Dermis microvascular lymphatic vessel endothelial cell (primary cell): ENCODE results near the gene ARL11. TPM values are rescaled to one million over a fixed set of nuclear protein-coding genes. Genes with fewer than 3 reads are reported as not detected.
"Not testable (repeated sequence)": the region's sequence is repeated elsewhere in the genome, so short reads cannot be mapped to it uniquely, and the experiment has no call there.

ENCODE experiments used
- DNase-seq, 2 donors: peaks; one replicate each; pipeline versions ENCODE4 v3.0.0 to v3.0.0-alpha.2; 2010; ENCODE audit warnings: low read depth in 2 of 2
- total RNA-seq: library from RNA; depleted of rRNA; stranded (reverse); fragments of >200 nt; gene quantifications from 2 replicates; pipeline ENCODE4 v1.2.1, GENCODE V29; 2014

ARL11 gene
- total RNA-seq: 0.26 and 0.38 TPM in 2 replicates

DNA sequence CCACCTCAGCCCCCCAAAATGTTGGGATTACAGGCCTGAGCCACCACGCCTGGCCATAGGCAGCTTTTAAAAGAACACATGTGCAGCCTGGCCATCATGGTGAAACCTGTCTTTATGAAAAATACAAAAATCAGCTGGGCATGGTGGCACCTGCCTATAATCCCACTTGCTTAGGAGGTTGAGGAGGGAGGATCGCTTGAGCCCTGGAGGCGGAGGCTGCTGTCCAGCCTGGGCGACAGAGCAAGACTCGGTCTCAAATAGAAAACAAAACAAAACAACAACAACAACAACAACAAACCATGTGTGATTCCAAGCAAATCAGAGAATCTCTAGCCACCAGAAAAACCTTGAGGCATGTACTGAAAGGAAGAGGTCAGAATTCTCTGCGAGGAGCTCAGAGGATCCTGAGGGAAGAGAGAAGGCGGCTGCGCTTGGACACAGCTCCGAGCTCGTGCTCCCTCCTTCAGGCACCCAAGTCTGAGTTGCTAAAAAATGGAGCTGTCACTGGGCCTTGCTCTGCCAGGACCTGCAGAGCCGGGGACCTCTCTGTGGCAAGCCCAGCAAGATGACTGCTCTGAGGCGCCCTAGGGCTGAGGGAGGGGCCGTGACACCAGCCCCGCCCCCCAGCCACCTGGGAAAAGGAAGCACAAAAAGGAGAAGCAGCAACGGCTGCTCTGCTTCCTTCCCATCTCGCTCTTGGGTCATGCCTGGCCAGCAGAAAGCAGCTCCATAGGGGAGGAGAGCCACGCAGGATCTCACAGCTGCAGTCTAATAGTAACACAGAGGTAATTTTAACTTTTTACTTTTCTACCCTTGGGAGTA is at the start of gene ARL11:
Gene ARL11 (plus strand): TSS at position 677 of the 822 bp plus-strand sequence. CDS start 1,941 bp downstream, outside the sequence.
- no peak for DNase-seq

DNA sequence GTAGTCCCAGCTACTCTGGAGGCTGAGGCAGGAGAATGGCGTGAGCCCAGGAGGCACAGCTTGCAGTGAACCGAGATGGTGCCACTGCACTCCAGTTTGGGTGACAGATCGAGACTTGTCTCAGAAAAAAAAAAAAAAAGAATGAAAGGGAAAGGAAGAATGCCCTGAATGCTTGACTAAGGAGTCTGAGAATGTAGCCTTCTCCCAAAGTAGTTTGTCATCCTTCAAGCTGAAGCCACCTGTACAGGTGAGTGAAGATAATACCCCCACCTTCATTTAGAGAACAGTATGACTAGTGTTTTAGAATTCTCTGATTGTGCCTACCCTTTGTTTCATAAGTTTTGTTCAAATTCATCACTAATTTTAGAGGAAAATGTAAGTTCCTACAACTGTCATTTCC is 48.8 kb upstream of the ARL11 start:
- no peak for DNase-seq

DNA sequence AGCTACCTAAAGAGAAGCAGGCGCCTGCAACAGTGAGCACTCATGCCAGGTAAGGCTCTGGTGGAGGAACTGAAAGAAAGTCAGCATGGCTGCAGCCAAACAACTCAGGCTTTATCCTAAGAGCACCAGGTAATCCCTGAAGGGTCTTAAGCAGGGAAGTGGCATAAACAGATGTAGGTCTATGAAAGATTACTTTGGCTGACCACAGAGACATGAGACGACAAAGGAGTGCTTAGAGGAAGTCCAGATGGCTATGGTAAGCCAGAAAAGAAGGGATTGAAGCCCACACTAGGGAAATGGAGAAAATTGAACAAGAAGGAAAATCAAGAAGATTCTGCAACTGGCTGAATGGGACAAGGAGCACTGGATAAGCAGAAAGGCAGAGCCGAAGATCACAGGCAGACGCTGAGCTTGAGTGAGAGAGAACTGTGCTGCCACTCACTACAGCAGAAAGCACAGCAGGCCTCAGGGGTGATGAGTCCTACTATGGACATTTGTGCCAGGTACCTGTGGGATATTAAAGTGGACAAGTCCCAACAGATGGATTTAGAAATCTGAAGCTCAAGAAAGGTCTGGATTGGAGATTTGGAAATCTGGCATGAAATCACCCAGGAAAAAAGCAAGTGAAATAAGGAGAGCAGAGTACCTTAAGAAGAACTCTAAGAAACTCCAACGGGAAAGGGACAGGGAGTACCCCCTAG is 47.2 kb upstream of the ARL11 start:
- no peak for DNase-seq

DNA sequence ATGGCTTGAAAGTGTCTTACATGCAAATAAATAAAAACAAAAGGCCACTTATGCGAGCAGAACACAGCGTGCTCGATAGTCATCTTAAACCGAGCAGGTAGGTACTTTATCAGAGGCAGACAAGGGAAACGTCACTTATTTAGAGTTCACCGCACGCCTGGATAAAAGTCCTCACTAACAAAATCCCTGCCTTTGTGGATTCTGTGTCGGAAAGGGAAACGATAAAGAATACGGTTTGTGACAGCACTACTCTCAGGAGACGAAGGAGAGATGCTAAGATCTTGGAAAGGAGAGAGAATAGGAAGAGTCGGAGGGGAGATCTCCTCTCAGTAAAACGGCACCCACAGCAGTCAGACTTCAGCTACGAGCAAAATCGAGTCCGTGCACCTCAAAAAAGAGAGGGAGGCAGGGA is 43.5 kb upstream of the ARL11 start:
- DNase-seq: peak in 1 of 2 donors; percentile 21

DNA sequence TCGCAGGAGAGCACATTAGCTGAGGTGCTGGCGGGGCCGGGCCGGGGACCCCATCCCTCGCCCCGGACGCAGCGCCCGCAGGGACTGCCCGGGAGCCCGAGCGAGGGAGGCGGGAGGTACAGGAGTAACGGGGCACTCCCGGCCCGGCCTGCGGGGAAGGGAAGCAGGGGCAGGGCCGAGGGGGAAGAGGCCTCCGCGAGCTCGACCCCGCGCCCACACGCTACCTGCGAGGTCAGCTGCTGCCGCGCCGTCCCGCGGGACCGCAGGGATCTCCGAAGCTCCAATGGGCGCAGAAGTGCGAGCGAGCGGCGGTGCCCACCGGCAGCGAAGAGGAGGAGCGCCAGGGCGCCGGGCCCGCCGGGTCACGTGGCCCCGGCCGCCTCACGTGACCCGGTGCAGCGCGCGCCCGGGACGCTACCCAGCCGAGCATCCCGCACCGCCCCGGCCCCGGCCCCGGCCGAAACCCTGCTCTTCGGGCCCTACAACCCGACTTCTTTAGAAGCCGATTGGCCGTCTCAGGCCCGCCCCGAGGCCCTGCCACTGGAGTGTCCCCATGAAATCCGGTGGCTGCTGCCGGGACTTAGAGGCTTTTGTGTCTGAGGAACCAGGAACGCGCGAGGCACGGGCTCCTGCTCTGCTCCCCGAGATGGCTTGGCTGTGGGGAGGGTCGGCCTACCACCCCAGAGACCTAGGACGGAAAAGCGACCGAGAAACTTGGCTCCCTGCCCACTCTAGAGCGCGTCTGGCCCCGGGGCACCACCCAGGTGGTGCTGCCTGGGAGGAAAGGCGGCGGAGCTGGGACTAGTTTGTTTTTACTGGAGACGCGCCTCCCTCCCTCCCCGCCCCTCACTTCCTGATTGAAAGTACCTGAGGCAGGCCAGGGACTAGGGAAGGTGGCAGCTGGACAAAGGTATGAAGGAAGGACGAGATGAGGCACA is 42.8 kb upstream of the ARL11 start, which contains the start of gene RCBTB1:
Gene RCBTB1 (minus strand): TSS at position 339 of the 938 bp plus-strand sequence. CDS start 18,279 bp downstream, outside the sequence.
- DNase-seq: peak in 1 of 2 donors; percentile 75

DNA sequence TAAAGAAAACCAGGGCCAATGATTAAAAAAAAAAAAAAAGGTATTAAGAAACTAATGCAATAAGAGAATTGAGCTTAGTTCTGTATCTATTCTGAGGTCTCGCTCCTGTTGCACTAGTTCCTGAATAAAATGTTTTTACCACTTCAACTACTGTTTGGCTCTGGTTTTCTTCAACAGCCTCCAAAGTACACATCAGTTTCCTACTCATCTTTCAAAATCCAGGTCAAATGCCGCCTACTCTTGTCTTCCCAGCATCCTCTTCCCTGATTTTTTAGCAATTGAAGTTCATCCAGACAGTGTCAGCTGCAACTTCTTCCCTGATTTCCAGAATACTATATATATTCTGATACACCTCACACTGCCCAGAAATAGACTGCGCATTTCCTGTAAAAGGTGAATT is 41.6 kb upstream of the ARL11 start:
- no peak for DNase-seq

DNA sequence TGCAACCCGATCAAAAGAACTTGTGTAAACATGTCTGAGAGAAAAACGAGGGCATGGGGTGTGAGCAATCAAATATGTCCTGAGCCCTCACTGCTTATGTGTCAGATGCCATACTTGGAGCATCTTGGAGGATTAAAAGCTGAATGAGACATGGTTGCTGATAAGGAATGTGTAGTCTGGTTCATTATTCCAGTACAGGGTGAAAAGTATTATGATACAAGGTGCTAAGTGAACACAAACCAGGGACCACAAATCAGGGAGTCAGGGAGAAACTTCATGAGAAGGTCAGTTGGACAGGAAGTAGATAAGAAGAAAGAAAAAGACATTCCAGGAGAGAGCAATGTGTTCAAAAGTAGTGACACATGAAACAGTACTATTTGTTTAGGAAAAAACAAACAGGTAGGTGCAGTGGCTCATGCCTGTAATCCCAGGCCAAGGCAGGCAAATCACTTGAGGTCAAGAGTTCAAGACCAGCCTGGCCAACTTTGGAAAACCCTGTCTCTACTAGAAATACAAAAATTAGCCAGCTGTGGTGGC is 40.9 kb upstream of the ARL11 start:
- DNase-seq: no peak

DNA sequence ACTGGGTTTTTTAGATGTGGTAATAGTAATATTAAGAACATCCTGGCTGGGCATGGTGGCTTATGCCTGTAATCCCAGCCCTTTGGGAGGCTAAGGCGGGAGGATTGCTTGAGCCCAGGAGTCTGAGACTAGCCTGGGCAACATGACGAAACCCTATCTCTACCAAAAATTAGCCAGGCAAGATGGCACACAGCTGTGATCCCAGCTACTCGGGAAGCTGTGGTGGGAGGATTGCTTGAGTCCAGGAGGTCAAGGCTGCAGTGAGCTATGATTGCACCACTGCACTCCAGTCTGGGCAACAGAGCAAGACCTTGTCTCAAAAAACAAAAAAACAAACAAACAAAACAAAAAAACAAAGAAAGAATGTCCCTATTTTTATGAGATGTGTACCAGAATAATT is 37.6 kb upstream of the ARL11 start:
- DNase-seq: not testable (repeated sequence)

DNA sequence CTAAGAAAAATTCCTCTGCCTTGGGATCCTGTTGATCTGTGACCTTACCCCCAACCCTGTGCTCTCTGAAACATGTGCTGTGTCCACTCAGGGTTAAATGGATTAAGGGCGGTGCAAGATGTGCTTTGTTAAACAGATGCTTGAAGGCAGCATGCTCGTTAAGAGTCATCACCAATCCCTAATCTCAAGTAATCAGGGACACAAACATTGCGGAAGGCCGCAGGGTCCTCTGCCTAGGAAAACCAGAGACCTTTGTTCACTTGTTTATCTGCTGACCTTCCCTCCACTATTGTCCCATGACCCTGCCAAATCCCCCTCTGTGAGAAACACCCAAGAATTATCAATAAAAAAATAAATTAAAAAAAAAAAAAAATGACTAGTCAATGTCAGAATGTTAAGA is 34.4 kb upstream of the ARL11 start:
- DNase-seq: not testable (repeated sequence)

DNA sequence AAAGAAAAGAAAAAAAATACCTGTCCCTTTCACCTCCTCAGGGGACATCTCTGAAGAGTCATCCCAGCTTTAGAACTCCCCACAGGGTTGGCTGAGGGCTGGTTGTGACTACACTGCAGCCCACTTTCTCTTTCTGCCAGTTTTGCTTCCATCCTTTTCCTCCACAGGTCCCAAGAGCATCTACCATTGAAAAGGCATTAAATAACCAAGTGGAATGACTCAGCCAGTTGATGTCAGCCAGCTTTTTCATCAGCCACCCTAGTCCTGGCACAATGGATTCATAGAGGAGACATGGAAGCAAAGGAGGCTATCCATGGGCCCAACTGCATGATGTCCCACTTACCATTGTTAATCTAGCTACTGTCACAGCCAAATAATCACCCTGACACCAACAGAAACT is 33.7 kb upstream of the ARL11 start:
- DNase-seq: no peak

DNA sequence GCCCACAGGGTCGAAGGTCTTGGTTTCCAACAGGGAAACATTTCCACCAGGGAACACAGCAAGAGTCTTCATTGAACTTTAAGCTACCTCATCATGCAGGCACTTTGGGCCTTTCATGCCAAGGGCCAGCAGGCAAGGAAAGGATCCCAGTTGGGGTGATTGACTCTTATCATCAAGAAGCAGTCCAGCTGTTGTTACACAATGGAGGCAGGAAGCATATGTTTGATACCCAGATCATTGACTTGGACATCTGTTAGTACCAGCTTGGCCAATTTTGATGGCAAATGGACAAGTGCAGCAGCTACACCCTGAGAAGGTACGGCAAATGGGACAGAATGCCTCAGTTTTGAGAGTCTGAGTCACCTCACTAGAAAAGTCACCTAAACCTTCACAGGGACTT is 32.1 kb upstream of the ARL11 start:
- DNase-seq: no peak

DNA sequence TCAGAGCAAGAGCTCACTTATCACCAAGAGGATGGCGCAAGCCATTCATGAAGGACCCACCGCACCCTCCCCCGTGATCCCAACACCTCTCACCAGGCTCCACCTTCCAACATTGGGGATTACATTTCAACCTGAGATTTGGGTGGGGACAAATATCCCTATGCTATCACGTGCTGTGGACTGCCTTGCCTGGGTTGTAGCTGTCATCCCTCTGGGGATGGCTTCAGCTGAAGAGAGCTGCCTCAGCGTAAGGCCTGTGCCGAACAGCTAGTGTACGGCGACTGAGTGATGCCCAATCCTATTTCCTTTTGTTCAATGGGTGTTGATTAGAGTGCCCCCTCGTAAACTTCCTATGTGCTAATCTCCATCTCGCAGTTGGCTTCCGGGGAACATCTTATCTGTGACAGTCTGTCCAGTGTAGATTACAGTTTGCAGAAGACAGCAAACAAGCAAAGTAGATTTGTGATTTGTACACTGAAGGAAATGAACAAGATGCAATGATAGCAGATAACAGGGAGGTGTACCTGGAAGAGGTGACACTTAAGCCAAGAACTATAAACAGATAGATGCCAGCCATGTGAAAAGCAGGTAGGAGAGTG is 31.2 kb upstream of the ARL11 start:
- no peak for DNase-seq

DNA sequence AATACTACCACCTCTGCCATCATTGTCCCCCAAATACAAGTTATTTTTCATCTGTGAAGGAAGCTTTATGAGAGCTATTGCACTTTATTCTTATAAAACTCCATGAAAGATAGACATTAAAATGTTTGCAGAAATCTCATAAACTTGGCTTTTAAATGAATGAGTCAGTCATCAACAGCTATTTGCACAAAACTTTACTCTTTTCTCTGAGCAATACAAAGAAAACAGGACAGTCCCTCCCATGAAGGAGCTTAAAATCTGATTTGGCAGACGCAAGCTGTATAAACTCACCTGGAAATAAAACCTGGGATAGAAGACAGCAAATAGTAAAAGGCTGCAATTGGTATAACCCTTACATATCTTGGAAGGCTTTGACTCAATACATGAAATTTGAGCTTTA is 26.3 kb upstream of the ARL11 start:
- no peak for DNase-seq

DNA sequence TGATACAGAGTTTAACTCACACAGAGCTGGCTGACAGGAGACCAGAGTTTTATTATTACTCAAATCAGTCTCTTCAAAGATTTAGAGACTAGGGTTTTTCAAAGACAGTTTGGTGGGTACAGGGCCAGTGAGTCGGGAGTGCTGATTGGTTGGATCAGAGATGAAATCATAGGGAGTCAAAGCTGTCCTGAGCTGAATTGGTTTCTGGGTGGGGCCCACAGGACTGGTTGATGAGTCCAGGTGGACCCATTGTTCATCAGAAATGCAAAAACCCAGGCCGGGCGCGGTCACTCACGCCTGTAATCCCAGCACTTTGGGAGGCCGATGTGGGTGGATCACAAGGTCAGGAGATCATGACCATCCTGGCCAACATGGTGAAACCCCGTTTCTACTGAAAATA is 25.7 kb upstream of the ARL11 start:
- DNase-seq: not testable (repeated sequence)

DNA sequence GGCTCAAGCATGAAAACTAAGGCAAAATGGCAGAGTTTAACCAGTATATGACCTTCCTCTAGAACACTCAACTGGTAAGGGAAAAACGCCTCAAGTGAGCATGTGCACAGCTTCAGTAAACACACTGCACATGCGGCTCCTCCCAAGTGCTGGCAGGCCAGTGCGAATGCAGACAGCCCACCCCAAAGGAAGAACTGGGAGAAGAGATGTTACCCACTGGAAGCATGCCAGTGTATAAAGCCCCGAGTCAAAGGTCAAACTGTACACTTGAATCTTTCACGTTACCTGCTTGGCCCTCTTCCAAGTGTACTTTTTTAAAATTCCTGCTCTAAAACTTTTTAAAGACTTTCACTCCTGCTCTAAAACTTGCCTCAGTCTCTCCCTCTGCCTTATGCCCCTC is 23.7 kb upstream of the ARL11 start:
- no peak for DNase-seq

DNA sequence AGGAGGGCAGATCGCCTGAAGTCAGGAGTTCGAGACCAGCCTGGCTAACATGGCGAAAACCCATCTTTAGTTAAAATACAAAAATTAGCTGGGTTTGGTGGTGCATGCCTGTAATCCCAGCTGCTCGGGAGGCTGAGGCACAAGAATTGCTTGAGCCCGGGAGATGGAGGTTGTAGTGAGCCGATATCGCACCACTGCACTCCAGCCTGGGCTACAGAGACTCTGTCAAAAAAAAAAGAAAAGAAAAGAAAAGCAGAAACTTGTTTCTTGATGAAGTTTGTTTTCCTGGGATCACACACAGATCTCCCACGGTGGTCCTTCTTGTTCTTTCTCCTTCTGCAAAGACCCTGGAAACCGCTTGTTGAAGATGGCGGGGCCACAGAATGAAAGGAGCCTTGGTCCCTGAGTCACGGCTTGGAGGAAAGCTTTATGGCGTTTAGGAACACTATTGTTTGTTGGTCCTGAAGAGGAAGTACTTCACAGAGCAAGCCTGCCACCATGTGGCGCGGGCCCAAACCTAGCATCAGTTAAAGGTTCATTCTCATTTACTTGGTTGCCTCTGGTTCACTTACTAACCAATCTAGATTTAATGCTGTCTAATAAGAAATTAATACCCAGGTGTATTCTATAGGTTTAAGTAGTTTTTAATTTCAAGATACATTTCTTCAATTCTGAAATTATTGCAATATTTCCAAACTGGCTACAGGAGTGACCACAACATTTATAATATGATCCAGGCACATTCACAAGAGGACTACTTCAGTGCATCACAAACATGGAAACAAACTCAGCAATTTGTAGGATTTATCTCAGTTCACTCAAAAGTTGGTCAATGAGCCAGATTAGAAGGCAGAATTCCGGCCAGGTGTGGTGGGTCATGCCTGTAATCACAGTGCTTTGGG is 21.3 kb upstream of the ARL11 start:
- peak; percentile 71 to 89 for DNase-seq

DNA sequence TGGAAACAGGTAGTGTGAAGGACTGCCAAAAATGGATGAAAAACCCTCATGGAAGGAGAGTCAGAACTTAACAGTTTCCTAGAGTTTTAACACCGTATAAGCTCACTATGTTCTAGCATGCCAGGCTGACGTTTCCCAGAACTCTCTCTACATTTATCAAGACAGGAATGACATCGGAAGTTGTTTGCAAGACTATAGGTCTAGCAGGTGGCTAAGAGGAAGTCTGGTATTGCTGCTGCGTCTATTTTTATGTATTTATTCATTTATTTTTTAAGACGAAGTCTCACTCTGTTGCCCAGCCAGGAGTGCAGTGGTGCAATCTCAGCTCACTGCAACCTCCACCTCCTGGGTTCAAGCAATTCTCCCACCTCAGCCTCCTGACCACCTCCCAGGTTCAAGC is 20.5 kb upstream of the ARL11 start:
- DNase-seq: no peak

DNA sequence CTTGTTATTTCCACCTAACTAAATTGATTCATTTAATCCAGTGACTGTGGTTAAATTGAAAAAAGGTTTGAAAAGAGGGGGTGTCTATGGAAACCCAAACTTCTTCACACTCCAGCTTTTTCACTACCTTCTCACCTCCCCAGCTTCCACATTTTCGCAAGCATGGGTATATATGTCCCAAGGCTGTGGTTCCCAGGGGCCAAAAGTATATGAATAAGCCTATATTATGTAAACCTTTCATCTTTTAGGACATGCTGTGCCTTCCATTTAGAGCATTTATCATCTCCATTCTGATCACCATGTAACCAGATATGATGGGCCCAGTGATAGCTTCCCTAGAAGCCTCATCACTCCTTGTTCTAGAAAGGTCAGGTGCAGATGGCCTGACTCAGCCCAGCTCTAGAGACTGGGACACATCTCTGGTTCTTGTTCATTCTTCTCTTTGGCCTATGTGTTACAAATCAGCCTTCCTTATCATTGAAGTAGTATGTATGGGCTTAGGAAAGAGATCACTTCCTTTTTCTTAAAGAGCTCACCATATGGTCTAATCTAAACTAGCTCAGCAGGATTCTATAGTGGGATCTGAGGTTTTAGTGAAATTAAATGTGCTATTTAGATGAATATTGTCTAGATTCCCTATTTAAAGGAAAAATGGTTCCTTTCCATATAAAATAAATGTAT is 19.5 kb upstream of the ARL11 start:
- no peak for DNase-seq

DNA sequence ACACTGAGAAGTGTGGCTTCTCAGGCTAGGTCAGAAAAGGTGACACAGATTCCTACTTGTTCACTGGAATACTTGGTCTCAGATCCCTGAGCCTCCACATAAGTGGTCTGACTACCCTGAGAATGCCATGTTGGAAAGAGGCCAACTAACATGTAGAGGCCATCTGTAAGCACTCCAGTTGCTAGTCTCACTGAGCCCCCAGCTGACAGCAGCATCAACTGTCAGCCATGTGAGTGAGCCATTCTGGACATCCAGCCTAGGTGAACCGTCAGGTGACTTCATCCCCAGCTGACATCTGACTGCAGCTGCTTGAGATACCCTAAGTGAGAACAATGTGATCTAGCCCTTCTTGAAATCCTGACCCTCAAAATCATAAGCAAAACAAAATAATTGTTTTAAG is 18.1 kb upstream of the ARL11 start:
- no peak for DNase-seq
